NCI-H146 (cell line): Measurements from ENCODE around the gene FANK1.

Experiments used
- DNase-seq: peaks from one replicate; lab custom pipeline; 2025; lab: John Stamatoyannopoulos, UW

FANK1 gene, protein sequence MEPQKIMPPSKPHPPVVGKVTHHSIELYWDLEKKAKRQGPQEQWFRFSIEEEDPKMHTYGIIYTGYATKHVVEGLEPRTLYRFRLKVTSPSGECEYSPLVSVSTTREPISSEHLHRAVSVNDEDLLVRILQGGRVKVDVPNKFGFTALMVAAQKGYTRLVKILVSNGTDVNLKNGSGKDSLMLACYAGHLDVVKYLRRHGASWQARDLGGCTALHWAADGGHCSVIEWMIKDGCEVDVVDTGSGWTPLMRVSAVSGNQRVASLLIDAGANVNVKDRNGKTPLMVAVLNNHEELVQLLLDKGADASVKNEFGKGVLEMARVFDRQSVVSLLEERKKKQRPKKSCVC

DNA sequence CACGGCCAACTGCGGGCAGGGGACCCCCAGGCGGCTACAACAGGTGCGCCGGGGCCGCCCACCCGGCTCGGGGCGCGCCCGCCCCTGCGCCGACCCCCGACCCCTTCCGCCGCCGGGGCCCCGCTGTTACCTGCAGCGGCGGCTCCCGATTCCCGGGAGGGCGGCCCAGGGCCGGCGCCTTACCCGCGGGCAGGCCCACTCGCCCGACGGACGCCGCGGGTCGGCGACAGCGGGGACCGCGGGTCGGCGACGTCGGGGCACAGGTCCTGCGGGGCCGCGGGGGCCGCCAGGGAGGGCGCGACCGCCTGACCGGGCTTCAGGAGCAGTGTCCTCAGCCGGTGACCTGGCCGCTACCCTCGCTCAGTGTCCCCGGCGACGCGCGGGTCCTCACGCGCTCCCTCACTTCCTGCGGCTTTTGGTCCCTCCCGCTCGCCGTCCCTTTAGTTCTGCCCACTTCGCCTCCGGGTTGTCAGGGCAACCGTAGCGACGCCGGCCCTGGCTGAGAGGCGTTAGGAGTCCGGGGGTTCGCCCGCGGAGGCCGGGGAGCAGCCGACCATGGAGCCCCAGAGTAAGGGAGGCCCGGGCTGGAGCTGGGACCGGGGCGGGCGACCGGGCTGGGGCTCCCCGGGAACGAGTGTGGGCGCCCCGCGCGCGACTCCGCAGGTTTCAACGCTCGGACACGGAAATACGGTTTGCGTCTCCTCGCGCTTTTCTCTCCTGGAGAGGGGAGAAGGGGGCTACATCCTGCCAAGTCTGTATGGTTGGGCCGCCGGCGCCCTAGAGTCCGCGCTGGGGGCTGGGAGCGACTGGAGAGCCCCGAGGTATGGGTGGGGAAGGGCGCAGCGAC, at the start of gene FANK1:
TSS of gene FANK1 (plus strand) at position 477 of the 847 bp plus-strand sequence. CDS start at position 556, 79 bp downstream.
- DNase-seq: peak; percentile 81

DNA sequence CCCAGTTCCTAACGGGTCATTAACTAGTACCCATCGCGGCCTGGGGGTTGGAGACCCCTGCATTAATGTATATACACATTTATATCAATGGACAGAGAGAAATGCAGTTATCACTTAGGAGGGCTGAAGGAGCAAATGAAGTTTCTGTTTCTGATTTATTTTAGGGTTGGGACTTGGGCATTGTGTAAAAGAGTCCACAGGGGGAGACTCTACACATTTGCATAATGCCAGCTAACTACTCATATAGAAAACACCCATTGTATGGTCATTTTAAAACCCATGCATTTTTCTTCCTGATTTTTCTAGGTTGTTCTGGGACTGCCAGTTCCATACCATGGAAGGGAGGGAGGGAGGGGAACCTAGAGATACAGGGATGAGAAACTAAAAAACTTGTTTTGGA, 49.5 kb upstream of the FANK1 start:
- no peak for DNase-seq

DNA sequence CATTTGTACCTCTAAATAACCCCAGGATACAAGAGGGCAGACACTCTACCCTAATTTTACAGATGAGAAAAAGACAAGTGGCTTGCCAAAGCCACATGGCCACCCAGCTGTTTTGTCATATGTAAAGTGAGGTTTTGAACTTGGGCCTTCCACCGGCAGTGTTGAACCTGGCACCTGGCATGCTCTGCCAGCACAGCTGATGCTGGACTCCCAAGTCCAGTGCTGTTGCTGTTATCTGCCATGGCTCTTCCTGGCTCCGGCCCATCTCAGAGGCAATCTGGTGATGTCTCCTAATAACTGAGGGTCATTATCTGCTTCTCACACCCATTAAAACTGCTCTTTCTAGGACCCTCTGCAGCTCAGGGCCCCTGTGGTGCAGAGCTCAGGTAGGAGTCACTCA, 48.0 kb upstream of the FANK1 start:
- no peak for DNase-seq

DNA sequence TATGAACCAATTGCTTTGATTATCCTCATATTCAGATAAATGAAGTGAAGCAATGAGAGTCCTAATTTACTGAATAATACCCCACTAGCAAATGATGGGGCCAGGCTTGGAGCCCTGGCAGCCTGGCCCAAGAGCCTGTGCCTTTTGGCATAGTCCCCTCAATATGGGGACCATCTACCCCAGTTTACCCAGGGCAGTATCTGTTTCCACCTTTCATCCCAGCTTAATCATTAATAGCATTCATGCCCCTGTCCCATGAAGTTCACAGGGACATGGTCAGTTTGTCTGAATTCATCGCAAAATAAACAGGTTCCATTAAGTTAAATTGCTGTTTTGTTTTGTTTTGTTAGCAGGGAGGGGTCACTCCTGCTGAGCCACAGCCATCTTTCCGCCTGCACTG, 47.5 kb upstream of the FANK1 start:
- no peak for DNase-seq

DNA sequence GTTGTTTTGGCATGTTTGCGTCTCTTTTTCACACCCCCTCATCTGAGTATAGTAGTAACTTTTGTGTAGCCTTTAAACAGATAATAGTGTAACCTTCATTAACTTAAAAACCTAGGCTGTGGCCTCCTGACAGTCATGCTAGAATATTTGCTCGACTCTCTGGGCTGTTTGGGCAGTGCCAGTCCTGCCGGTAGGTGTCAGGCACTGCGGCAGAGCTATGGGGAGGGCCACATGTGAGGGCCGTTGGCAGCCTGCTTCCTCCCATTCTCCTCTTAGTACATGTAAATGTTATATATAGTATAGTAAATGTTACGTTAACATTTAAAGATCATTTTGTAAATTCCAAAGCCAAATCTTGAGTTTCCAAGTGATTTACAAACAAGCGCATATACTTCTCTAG, 46.9 kb upstream of the FANK1 start:
- no peak for DNase-seq

DNA sequence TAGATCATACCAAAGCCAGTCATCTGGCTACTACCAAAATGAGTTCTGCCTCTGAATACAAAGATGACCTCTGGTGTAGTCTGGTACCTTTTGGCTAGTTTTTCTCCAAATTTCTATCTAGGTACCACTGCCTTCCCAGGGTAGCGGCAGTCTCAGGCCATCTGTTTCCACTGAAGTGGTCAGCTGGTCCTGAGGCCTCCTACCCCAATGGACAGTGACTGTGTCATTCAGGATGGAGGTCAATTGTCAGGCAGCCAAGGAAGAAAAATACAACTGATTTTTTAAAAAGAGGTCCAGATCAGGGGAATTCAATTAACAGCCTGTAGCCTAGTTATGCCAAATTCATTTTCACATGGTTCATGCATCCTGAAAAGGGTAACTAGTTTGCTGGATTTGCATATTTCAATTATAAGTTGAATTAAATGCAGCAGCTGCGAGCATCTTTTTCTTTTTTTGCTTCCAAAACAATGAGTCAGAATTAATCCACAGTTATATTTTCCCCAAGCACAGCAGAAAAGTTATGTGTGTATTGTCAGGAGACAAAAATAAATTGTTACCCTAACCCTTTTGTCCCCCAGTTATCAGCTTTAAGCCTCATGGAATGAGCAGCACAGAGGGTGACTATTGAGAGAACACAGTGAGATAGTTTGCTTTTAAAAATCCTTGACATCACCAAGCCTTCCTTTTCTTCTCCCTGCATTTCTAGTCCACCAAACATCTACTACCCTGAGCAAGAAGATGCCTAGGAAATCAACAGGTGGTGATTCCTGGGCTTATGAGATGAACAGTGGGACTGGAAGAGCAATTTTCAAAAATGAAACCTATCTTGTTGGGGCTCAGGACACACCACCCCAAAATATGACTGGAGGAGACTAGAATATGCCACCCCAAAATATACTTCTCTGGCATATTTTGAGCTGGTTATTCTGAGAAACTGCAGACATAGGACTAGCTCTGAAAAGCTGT, 45.3 kb upstream of the FANK1 start:
- no peak for DNase-seq

DNA sequence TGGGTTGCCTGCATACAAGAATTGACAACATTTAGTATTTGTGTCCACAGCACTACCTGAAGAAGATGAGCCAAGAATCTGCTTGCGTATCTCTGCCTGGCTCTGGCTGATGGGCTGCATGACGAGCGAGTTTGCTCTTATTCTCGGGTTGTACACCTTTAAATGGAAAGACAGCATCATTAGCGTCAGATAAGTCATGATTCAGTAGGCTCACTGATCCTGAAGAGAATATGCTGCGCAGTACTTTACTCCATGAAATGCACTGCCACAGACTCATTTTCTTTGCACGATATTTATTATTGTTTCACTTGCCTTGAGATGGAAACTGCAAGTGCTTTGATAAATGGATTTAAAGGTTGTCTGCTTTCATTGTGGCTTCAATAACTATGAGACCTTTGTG, 43.9 kb upstream of the FANK1 start:
- DNase-seq: no peak

DNA sequence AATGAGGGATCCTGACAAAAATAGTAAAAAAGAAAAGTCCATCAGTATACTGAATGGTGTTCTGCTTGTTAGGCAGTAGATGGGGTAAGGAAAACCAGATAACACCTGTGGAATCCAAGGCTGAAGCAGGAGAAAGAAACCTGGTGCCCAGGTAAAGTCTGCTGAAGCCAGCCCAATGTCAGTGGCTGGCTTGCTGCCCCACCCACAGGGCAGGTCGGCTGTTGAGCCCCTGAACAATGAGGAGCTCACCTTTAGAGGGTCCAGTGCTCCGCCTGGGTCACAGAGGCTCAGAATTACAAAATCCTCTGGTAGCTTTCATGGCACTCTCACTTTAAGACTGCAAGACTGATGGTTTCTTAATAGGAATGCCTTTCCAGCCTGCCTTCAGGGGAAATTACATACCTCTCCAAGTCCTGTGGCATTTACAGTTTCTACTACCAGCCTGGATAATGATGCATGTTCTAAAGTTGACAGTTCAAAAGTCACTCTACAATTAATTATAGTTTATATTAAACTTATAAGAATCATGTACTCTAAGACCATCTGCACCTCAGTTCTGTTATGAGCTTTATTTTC, 39.1 kb upstream of the FANK1 start:
- DNase-seq: no peak

DNA sequence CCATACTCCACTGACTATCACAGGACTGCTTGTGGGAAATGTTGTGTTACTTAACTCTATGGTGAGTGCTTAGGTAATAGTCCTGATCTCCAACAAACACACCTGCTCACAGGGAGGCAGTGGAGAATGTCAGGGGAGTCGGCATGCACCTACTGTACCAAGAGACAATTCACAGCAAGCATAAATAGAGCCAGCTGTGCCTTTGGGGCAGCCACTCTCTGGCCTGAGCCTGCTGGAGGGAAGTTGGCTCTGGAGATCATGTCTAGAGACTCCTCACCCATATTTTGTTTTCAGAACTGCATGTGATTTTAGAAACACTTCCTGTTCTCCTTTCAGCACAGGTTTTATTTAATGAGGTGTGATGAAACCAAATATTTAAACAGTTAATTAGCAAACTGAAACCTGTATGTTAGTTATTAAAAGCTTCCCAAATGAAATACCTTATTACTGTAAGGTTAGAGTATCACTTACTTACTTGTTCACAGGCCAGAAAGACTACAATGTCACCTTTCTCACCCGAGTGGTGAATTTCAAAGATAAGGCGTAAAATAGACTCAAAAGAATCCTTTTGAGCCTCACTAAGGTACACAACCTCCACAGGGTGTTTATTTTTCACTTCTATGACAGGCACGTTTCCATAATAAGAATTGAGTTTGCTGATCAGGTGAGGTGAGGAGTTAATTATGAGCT, 37.1 kb upstream of the FANK1 start:
- peak; percentile 87 for DNase-seq

DNA sequence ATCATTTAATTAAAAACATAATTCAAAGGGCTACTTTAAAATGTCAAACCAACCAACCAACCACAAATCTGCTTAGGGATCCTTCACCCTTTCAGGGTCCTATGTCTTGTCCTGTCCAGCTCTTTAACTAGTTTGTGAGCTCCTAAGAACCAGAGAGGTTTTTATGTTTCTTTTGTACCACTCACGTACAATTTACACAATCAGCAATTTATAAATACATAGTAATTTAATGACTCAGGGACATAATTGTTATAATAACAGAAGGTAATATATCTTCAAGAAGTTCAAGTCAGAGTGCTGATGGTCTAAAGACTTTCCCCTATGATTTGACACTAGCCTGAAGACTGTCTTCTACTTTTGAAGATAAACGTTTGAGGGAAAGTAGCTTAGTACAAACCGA, 31.2 kb upstream of the FANK1 start:
- DNase-seq: no peak

DNA sequence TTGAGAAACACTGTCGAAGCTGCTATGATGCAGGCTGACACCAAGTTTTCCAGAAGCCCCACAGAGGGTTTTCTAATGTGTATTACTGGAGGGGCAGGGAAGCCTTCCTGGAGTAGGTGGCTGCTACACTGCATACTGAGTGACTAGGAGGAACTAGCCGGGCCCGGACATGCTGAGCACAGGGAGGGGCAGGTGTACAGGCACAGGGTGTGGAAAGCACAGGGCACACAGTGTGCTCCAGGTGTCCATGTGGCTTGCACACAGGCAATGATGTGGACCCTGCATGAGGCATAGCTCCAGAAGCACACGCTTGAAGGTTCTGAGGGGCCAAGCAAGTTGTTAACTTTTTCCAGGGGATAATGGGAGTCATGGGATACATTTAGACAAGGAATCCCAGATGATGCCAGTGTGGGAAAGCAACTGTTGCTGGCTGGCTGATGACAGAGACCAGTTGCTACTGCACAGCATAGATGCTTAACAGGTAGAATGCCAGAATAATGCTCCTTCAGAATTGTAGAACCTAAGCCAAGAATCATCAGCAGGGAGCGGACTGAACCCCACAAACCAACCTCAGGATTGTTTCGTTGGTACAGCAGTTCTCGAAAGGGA, 29.8 kb upstream of the FANK1 start:
- DNase-seq: no peak

DNA sequence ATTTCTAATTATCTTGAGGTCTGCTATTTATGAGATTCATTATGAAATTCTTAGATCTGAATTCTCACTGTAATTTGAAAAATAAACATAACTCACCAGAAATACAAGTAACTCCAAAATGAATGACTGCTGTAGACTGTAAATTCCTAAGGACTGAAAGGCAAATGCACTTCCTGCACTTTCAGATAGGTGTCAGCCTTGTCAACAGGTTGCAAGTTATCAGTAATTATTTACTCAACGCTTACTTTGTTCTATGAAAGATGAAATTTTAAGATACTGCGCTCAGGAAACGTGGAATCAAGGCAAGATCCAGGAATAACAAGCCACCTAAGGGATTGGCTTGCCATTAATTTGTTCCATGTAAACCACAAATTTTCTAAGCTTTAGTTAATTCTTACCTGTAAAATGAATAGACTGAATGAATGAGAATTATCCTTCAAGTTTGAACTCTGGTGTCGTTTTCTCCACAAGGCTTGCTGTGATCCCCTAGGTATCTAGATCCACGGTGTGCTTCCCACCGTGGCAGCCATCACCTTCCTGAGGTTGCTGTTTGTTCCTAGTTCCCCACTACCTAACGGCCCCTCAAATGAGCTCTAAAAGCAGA, 27.9 kb upstream of the FANK1 start:
- peak; percentile 38 for DNase-seq

DNA sequence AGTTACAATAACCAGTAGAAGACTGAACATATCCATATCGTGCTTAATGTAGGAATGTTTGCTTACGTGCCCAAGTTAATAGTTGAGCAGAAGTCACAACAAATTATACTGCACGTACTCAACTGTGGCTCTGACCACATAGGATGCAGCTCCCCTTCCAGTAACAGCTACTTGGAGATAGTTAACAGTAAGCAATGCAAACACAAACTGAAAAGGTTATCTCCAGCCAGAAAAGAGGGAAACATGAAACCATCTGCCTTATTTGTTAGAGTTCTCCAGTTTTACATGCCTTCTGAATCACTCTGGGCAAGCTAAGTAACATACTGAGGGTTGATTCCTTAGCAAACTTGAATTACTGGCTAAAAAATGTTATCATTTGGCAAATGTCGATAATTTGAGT, 25.0 kb upstream of the FANK1 start:
- peak; percentile 13 for DNase-seq

DNA sequence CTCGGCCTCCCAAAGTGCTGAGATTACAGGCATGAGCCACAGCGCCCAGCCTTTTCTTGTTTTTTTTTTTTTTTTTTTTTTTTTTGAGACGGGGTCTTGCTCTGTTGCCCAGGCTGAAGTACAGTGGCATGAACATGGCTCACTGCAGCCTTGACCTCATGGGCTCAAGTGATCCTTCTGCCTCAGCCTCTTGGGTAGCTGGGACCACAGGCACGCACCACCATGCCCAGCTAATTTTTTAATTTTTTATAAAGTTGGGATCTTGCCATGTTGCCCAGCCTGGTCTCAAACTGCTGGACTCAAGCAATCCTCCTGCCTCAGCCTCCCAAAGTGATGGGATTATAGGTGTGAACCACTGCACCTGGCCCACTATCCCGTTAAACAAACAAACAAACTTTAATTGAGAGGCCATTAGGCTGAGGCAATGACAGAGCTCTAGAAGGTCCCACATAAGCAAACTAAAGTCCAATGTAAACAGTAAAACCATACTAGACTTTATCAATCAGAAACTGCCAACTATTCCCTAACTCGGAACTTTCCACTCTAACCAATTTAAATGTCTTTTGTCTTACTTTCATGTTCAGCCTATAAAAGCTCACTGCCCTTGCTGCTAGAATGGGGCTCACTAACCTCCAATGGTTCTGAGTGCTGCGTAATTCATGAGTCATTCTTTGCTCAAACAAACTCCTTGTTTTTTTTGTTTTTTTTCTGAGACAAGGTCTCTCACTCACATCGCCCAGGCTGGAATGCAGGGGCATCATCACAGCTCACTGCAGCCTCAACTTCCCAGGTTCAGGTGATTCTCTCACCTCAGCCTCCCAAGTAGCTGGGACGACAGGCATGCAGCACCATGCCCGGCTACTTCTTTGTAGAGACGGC, 17.2 kb upstream of the FANK1 start:
- DNase-seq: no peak

DNA sequence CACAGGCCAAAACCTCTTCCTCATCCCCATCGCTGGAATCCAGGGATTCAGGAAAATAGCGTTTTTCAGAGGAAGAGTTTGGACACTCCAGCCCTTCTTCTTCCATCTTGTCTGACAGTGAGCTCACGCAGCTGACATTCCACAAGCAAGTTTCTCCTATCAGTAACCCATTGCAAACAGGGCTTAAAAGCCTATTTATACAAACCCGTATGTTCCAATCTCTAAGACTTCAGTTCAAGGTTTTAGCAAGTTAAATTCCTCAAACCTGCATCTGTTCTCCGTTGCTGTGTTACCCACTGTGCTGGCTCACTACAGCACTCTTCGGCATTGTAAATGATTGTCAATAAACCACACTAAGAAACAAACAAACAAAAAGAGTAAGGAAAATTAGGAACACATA, 15.6 kb upstream of the FANK1 start:
- no peak for DNase-seq

DNA sequence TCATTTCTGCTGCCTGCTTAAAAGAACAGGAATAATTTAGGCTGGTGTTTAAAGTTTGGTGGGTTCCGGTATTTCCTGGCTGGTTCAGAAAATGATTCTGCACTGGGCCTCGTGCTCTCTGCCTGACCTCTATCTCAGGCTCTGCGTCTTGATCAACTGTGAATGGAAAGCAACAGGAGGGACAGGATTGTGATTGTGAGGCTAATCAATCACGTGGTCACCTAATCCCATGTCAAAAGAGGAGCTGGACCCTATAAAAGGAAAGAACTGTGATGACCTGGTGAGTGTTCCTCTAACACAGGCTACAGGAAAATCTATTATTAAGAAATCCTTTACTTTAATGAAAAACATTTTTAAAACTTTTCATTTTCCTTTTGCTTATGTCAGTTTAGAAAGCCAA, 15.2 kb upstream of the FANK1 start, which contains the start of gene DHX32:
TSS of gene DHX32 (minus strand) at position 101 of the 400 bp plus-strand sequence. CDS start 468 bp downstream, outside the sequence.
- no peak for DNase-seq

DNA sequence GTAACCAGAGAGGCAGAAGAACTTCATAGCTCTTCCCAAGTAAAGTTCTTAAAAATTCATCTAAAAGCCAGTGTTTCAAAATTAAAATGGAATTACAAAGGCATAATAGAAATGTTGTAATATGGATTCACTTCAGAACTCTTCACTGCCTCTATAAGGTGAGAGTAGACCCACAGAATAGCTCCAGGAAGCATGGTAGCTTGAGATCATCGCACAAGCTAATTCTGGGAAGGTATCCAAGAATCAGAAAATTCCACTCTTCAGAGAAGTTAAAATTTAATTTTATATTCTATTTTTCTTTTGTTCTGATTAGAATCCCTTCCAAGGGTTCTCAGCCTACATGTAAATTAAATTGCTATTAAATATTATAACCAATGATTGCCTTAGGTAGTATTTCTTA, 13.8 kb upstream of the FANK1 start:
- DNase-seq: no peak

DNA sequence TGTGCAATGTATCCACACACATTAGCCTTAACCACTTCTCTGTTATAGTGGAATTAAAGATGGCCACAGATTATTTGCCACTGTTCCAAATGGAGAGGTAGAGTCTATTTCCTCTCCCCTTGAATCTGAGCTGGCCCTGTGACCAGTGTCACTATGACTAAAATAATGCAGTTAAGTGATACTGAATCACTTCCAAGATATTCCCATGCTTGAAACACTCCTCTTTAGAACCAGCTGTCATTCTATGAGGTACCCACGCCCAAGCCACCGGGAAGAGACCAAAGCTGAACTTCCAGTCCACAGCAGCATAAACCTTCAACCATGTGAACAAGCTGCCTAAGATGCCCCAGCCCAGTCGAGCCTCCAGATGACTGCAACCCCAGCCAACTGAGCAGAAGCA, 13.2 kb upstream of the FANK1 start:
- DNase-seq: no peak

DNA sequence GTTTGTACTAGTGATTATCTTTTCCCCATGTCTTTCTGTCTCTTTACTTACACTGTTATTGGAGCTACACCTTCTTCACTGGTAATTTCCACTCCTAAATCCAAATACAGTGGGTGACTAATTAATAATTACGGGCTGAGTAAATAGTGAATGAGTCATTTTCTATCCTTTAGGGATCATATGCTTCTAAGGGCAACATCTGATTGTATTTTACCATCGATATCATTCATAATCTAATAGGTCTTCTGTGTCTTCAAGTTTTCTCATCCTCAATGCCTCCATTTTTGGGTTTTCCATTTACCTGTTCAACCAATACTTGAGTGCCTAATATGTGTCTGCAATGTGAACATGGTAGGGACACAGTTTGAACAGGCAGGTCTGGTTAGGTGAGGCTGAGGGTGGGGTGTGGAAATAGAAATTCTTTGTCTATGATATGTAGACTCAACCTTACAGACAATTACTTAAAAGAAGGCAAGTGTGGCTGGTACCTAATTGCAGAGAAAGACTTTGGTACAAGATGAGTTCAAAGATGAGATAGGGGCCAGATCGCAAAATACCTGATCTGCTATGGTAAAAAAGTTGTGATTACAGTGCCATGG, 9.4 kb upstream of the FANK1 start:
- no peak for DNase-seq
